Measurements from ENCODE around the gene DNAH12.

DNA sequence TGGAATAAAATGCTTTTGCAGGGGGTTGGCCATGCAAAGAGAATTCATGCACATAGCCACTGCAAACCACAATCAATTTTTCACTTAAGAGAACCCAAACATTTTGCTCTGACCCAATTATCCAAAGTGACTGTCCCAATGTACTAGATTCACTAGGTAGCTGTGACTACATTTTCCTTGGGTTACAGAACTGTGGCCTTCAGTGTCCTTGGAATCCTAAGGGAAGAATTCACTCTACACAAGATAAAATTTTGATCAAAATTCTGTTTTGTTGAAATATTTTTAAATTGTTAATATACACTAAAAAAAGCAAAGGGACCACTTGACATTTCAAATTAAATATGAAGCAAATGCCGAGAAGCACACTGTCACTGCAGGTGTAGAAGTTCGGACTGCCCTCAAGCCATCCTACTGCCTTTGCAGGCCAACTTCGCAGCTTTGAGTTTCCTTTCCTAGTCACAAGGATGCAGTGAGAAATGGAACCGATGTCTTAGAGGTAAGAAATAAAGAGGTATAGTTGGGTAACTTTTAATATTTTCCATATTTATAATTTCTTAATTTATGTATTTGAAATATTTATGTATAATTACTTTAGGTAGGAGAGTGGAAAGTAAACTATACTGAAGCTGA is 251.1 kb downstream of the DNAH12 start:
- no peak for TF ChIP-seq POLR2A (IDR thresholded peaks at IDR 0.05)
- TF ChIP-seq, protein P1, sequence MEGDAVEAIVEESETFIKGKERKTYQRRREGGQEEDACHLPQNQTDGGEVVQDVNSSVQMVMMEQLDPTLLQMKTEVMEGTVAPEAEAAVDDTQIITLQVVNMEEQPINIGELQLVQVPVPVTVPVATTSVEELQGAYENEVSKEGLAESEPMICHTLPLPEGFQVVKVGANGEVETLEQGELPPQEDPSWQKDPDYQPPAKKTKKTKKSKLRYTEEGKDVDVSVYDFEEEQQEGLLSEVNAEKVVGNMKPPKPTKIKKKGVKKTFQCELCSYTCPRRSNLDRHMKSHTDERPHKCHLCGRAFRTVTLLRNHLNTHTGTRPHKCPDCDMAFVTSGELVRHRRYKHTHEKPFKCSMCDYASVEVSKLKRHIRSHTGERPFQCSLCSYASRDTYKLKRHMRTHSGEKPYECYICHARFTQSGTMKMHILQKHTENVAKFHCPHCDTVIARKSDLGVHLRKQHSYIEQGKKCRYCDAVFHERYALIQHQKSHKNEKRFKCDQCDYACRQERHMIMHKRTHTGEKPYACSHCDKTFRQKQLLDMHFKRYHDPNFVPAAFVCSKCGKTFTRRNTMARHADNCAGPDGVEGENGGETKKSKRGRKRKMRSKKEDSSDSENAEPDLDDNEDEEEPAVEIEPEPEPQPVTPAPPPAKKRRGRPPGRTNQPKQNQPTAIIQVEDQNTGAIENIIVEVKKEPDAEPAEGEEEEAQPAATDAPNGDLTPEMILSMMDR (IDR thresholded peaks at IDR 0.05) = no peak

All from right lobe of liver (tissue), 4 donors.